ENCODE data around the gene MBNL1. TPM values are rescaled to one million over a fixed set of nuclear protein-coding genes. Genes with fewer than 3 reads are reported as not detected.

MBNL1 gene
- total and polyA plus RNA-seq, 2 of the 4 experiments (the other 2 are of a cell fraction) = 127 to 664 TPM

GRCh38 chr3:152317956-152318355 is 49.2 kb downstream of the MBNL1 start:
- Histone ChIP-seq H2AFZ (replicated peaks; ENCODE audit: low read length, poor library complexity) (no peak overlapping the region), H3K9ac (ENCODE audit: low read depth, low read length) (no peak overlapping the region), H3K79me1 (ENCODE audit: low read depth in 1 of 2, low read length in 2 of 2) (peaks cover 5 to 53% of the 10 kb centered on the region in 2 experiments; a peak in 3 of 4 replicates), H3K4me1 (ENCODE audit: control insufficient read depth, insufficient read depth, low read length) (peaks cover 14% of the 10 kb centered on the region), H3K4ac (ENCODE audit: low read depth, low read length) (no peak overlapping the region), H2BK15ac (ENCODE audit: low read depth, low read length) (no peak overlapping the region), H3K14ac (replicated peaks; ENCODE audit: low read depth, low read length) (no peak overlapping the region), H3K27ac (ENCODE audit: insufficient read depth, low read length) (no peak overlapping the region), H3K9me1 (ENCODE audit: insufficient read depth, low read length) (no peaks in the 10 kb centered on the region), H2BK5ac (ENCODE audit: low read depth, low read length, poor library complexity, severe bottlenecking) (peak overlapping the region; percentile 90), H4K5ac (ENCODE audit: low read depth, low read length) (no peak overlapping the region), H3K56ac (ENCODE audit: extremely low read depth, insufficient read depth, low read length) (no peak overlapping the region), H2AK5ac (ENCODE audit: low read depth, low read length) (no peak overlapping the region), H3K27me3 (ENCODE audit: control insufficient read depth, insufficient read depth, low read length) (no peaks in the 10 kb centered on the region), H3K4me3 (ENCODE audit: insufficient read depth, low read depth, low read length) (no peak overlapping the region), H3K23ac (ENCODE audit: low read depth, low read length) (no peak overlapping the region), H3K9me3 (ENCODE audit: control insufficient read depth, insufficient read depth, low read length) (no peaks in the 10 kb centered on the region), H2BK120ac (ENCODE audit: low read depth, low read length) (no peak overlapping the region), H4K20me1 (ENCODE audit: insufficient read depth, low read length) (peaks cover 36% of the 10 kb centered on the region; the same call in 1 of the 2 replicates), H3K4me2 (ENCODE audit: low read depth, low read length) (peak overlapping the region; percentile 61), H2AK9ac (replicated peaks; ENCODE audit: low read depth, low read length, poor library complexity) (no peak overlapping the region), H3K36me3 (ENCODE audit: control insufficient read depth, insufficient read depth, low read length) (no peaks in the 10 kb centered on the region; the same call in 1 of the 2 replicates), H4K91ac (ENCODE audit: insufficient read depth, low read depth, low read length) (no peak overlapping the region), H2BK20ac (ENCODE audit: low read depth, low read length) (no peak overlapping the region), H4K8ac (ENCODE audit: low read depth in 2 of 2, low read length in 2 of 2) (no peak overlapping the region), H3K18ac (ENCODE audit: low read depth, low read length) (no peak overlapping the region)
- ChIA-PET POLR2A (ENCODE audit: unreplicated experiment) (no interaction called here), CTCF (interaction anchor here (1.3 kb wide), 1 partner anchor 13 kb away, joined by 3 read pairs; no protein-coding TSS in a partner anchor)
- WGBS, 2 experiments (ENCODE audit: extremely low coverage in 2 of 2, insufficient read length in 1 of 2) = no CpG with 5 or more reads among the region's 4 CpGs
- no peak for TF ChIP-seq SMC3 (IDR thresholded peaks at IDR 0.05; ENCODE audit: low read depth, low read length)
- TF ChIP-seq RFX5 (IDR thresholded peaks at IDR 0.05; ENCODE audit: low read depth, low read length) = no peak
- no peak for TF ChIP-seq USF2 (IDR thresholded peaks at IDR 0.05; ENCODE audit: low read depth, low read length)
- peak; percentile 51; the same call in 1 of the 2 replicates for TF ChIP-seq FOS (IDR thresholded peaks at IDR 0.05; ENCODE audit: low read depth, low read length)
- TF ChIP-seq MAFK (IDR thresholded peaks at IDR 0.05; ENCODE audit: low read depth, low read length) = peak; percentile 42; the same call in 1 of the 2 replicates
- TF ChIP-seq MAZ (IDR thresholded peaks at IDR 0.05; ENCODE audit: borderline replicate concordance, low read depth, low read length) = no peak
- no peak for TF ChIP-seq RCOR1 (IDR thresholded peaks at IDR 0.05; ENCODE audit: insufficient replicate concordance, low read length)
- no peak for TF ChIP-seq CEBPB (IDR thresholded peaks at IDR 0.05; ENCODE audit: low read depth, low read length)
- TF ChIP-seq CTCF (conservative IDR thresholded peaks at IDR 0.05; ENCODE audit: low read depth, low read length) = no peak
- TF ChIP-seq NFE2L2 (IDR thresholded peaks at IDR 0.05; ENCODE audit: low read depth, low read length) = no peak
- 0 out of 2 replicates have a peak, but pooled peaks have one; percentile 15 for TF ChIP-seq BHLHE40 (IDR thresholded peaks at IDR 0.05; ENCODE audit: low read depth, low read length)
- TF ChIP-seq POLR2A (IDR thresholded peaks at IDR 0.05; ENCODE audit: low read depth, low read length) = no peak
- dilution Hi-C loops (cut with HindIII; ENCODE audit: low sequenced_read_pairs, unreplicated experiment) (no loop called here), in situ Hi-C loops (cut with MboI; ENCODE audit: low sequenced_read_pairs) (no loop called here), intact Hi-C loops (cut with micrococcal nuclease) (no loop called here)
- peak; percentile 77 for ATAC-seq (ENCODE audit: low read depth)
- peak; percentile 87 for DNase-seq
- BruUV-seq (replicated peaks) = no TSS peak
